ENCODE data around the gene NT5DC1. TPM values are rescaled to one million over a fixed set of nuclear protein-coding genes. Genes with fewer than 3 reads are reported as not detected.

The NT5DC1 gene
- polyA plus RNA-seq, 1 donor from 2014 or later, result 1.3 TPM

DNA sequence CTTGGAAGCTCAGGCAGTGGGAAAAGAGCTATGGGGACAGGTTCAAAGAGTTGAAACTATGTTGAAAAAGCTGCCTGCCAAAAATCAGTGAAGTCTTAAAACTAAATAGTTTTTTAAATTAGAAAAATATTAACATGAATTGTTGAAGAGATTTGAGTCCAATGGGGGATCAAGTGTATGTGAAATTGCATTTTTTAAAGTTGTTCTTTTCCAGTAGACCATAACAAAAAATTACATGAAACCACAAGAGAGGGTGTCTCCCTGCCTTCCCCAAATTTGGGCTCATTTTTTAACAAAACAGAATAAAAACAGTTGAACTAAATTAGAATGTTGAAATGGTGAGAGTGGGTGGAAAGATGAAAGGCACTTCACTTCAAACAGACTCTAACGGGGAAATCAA is 56.7 kb downstream of the NT5DC1 start:
- no peak overlapping the region for H2AFZ ChIP-seq (ENCODE audit: low read depth, low read length)
- no peaks in the 10 kb centered on the region for H4K20me1 ChIP-seq (ENCODE audit: insufficient read depth)
- no peaks in the 10 kb centered on the region for H3F3A ChIP-seq (ENCODE audit: insufficient read depth, low read length, poor library complexity, severe bottlenecking)
- H3K4me2 ChIP-seq (ENCODE audit: low read length), result no peak overlapping the region
- no peaks in the 10 kb centered on the region for H3K36me3 ChIP-seq (ENCODE audit: insufficient read depth, low read length)
- TF ChIP-seq TAF1 (IDR thresholded peaks at IDR 0.05; ENCODE audit: low read depth) (no peak), SMC3 (conservative IDR thresholded peaks at IDR 0.05; ENCODE audit: poor library complexity) (no peak), MXI1 (conservative IDR thresholded peaks at IDR 0.05; ENCODE audit: poor library complexity, severe bottlenecking) (no peak)
- TF ChIP-seq, protein P1, sequence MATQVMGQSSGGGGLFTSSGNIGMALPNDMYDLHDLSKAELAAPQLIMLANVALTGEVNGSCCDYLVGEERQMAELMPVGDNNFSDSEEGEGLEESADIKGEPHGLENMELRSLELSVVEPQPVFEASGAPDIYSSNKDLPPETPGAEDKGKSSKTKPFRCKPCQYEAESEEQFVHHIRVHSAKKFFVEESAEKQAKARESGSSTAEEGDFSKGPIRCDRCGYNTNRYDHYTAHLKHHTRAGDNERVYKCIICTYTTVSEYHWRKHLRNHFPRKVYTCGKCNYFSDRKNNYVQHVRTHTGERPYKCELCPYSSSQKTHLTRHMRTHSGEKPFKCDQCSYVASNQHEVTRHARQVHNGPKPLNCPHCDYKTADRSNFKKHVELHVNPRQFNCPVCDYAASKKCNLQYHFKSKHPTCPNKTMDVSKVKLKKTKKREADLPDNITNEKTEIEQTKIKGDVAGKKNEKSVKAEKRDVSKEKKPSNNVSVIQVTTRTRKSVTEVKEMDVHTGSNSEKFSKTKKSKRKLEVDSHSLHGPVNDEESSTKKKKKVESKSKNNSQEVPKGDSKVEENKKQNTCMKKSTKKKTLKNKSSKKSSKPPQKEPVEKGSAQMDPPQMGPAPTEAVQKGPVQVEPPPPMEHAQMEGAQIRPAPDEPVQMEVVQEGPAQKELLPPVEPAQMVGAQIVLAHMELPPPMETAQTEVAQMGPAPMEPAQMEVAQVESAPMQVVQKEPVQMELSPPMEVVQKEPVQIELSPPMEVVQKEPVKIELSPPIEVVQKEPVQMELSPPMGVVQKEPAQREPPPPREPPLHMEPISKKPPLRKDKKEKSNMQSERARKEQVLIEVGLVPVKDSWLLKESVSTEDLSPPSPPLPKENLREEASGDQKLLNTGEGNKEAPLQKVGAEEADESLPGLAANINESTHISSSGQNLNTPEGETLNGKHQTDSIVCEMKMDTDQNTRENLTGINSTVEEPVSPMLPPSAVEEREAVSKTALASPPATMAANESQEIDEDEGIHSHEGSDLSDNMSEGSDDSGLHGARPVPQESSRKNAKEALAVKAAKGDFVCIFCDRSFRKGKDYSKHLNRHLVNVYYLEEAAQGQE (IDR thresholded peaks at IDR 0.05; ENCODE audit: borderline replicate concordance), result no peak
- H3K27me3 ChIP-seq (ENCODE audit: insufficient read depth, low read depth, low read length), result no peaks in the 10 kb centered on the region
- no peak overlapping the region for H3K27ac ChIP-seq (ENCODE audit: low read length)
- H3K4me3 ChIP-seq (ENCODE audit: low read length), result no peak overlapping the region
- H3K9me2 ChIP-seq (ENCODE audit: insufficient read depth, low read length), result no peaks in the 10 kb centered on the region
- no peaks in the 10 kb centered on the region for H3K79me2 ChIP-seq (replicated peaks; ENCODE audit: insufficient read depth, low read length)
- H3K9ac ChIP-seq (ENCODE audit: low read length), result no peak overlapping the region
- H3K9me3 ChIP-seq (ENCODE audit: low read length), result no peaks in the 10 kb centered on the region

DNA sequence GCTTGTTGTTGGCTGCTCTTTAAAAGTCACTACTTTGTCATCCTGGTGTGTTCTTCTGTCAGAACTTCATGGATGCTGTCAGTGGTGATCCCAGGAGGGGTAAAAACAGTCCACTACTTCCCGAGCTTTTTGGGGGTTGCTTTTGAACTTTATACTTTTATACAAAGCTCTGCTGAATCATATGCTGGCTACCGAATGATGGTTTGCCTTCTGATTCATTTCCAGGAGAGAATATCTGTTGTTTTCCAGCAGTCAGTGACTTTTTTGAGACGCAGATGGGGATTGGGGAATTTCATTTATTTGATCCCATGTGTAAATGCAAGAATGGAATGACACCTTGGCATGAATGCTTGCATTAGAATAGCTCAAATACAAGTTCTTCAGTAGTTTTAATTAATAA is 58.0 kb downstream of the NT5DC1 start:
- Histone ChIP-seq H3K9me3 (ENCODE audit: low read length) (no peaks in the 10 kb centered on the region), H3K4me2 (ENCODE audit: low read length) (no peak overlapping the region), H3K4me3 (ENCODE audit: low read length) (no peak overlapping the region), H3K9ac (ENCODE audit: low read length) (no peak overlapping the region), H3F3A (ENCODE audit: insufficient read depth, low read length, poor library complexity, severe bottlenecking) (no peaks in the 10 kb centered on the region), H3K79me2 (replicated peaks; ENCODE audit: insufficient read depth, low read length) (no peaks in the 10 kb centered on the region), H3K27ac (ENCODE audit: low read length) (no peak overlapping the region), H4K20me1 (ENCODE audit: insufficient read depth) (no peaks in the 10 kb centered on the region), H3K27me3 (ENCODE audit: insufficient read depth, low read depth, low read length) (no peaks in the 10 kb centered on the region), H2AFZ (ENCODE audit: low read depth, low read length) (no peak overlapping the region), H3K36me3 (ENCODE audit: insufficient read depth, low read length) (no peaks in the 10 kb centered on the region), H3K9me2 (ENCODE audit: insufficient read depth, low read length) (no peaks in the 10 kb centered on the region)
- no peak for TF ChIP-seq MXI1 (conservative IDR thresholded peaks at IDR 0.05; ENCODE audit: poor library complexity, severe bottlenecking)
- no peak for TF ChIP-seq EZH2 (IDR thresholded peaks at IDR 0.05; ENCODE audit: borderline replicate concordance, insufficient read depth, low read length, poor library complexity, severe bottlenecking)
- no peak for TF ChIP-seq POLR2AphosphoS5 (IDR thresholded peaks at IDR 0.05)
- no peak for TF ChIP-seq TAF1 (IDR thresholded peaks at IDR 0.05; ENCODE audit: low read depth)
- TF ChIP-seq, protein P1 (IDR thresholded peaks at IDR 0.05; ENCODE audit: borderline replicate concordance), result no peak
- TF ChIP-seq, protein P2, sequence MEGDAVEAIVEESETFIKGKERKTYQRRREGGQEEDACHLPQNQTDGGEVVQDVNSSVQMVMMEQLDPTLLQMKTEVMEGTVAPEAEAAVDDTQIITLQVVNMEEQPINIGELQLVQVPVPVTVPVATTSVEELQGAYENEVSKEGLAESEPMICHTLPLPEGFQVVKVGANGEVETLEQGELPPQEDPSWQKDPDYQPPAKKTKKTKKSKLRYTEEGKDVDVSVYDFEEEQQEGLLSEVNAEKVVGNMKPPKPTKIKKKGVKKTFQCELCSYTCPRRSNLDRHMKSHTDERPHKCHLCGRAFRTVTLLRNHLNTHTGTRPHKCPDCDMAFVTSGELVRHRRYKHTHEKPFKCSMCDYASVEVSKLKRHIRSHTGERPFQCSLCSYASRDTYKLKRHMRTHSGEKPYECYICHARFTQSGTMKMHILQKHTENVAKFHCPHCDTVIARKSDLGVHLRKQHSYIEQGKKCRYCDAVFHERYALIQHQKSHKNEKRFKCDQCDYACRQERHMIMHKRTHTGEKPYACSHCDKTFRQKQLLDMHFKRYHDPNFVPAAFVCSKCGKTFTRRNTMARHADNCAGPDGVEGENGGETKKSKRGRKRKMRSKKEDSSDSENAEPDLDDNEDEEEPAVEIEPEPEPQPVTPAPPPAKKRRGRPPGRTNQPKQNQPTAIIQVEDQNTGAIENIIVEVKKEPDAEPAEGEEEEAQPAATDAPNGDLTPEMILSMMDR (IDR thresholded peaks at IDR 0.05; ENCODE audit: poor library complexity, severe bottlenecking), result no peak
- TF ChIP-seq RAD21 (conservative IDR thresholded peaks at IDR 0.05), result no peak
- no peak for TF ChIP-seq SMC3 (conservative IDR thresholded peaks at IDR 0.05; ENCODE audit: poor library complexity)
- TF ChIP-seq EP300 (conservative IDR thresholded peaks at IDR 0.05; ENCODE audit: poor library complexity, severe bottlenecking), result no peak
